ENCODE data around the gene ARHGEF7. TPM values are rescaled to one million over a fixed set of nuclear protein-coding genes. Genes with fewer than 3 reads are reported as not detected.

The ARHGEF7 gene
- total RNA-seq, 3 donors from 2014 or later, result 42.8 to 49.6 (median 45.1) TPM

DNA sequence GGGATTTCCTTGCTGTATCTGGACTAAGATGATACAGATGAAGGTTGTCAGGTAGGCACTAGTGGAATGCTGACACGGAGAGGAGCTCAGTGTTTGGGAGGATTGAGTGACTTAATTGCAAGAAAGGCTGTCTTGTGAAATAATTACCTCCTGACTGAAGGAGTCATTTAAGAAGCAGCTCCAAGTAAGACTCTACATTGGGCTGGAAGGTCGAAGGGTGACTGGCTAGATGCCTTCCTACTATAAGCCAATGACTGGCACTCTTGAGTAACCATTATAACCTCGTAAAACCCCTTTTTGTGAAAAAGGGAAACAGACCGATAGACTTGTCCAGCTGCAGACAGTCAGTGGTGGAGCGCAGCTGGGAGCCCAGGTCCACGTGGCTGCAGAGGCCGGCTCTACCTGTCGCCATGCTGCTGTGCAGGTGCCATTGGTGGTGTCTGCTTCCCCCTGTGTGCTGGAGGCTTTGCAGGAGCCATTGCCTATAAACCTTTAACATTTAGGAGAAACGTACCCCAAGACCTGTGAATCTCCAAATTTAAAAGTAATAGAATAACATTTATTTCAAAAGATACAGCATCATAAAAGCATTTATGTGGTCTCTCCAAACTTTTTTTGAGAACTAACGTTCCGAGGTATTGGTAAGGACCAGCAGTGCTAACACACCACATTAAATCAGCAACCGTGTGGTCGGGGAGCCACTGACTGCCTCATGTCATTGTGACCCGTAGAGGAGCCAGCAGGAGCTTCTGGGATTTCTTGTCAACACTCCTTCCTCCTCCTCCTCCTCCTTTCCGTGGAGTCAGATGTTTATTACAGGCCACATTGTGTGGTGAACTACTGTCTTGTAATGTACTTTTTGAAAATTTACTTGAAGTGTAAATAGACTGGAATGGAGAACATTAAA, 124.9 kb downstream of the ARHGEF7 start:
- H3K9me3 Mint-ChIP-seq, result no peaks in the 10 kb centered on the region
- no peaks in the 10 kb centered on the region for H3K27me3 Mint-ChIP-seq (ENCODE audit: low read depth)
- DNase-seq (no peak), ATAC-seq (no peak)
- H3K36me3 Mint-ChIP-seq (ENCODE audit: insufficient read depth), result peaks cover 34% of the 10 kb centered on the region
- peaks cover 5% of the 10 kb centered on the region for H3K4me1 Mint-ChIP-seq (ENCODE audit: low read depth)
- H3K4me3 Mint-ChIP-seq, result no peak overlapping the region

DNA sequence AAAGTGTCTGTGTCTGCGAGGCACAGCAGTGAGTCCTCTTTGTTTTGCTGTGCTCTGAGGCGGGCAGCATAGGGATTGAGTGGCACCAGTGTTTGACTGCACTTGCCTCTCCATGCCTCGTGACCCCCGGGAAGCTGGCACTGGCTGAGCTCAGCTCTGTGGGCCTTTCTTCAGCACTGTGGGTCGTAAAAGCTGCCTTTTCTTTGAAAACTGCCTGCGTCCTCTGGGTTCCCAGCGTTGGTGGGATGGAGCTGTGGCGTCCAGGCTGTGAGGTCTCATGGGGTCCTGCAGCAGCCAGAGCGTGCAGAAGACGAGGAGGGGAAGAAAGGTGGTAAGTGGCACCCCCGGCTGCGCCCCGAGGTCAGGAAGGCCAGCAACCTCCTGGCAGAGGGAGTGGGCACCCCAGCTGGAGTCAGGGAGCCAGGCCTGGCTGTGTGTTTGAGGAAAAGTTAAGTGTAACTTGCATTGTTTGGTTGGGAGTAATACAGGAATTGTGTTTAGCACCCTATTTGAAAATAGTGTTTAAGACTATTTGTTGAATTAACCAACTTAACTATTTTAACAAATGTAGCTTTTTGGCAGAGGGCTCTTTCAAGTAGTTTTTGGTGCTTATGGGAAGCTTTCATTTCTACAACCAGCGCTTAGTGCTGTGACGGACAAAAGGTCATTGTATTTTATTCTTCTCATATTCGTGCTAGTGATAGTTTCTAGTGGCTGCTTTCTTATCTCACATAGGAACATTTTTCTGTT, 126.1 kb downstream of the ARHGEF7 start:
- Mint-ChIP-seq H3K27me3 (ENCODE audit: low read depth) (no peaks in the 10 kb centered on the region), H3K4me1 (ENCODE audit: low read depth) (peaks cover 4% of the 10 kb centered on the region), H3K36me3 (ENCODE audit: insufficient read depth) (peaks cover 33% of the 10 kb centered on the region), H3K9me3 (no peaks in the 10 kb centered on the region), H3K4me3 (no peak overlapping the region)
- DNase-seq (no peak), ATAC-seq (no peak)

DNA sequence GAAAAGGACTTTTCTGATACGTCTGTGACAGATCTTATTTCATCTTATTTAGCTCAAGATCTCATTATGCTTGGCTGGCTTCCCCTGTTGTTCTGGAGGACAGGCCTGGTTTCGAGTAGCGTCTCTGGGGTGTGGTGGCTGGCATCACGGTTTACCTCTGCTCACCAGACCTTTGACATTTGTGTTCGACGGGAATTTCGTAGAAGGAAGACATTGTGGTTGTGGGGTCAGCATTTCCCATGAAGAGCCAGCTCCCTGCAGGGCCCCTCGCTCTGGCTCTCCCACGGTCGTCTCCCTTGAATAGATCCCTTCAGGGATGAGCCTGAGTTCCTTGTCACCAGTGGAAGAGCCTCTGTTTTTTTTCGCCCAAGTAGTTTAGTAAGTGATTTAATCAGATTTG, 126.8 kb downstream of the ARHGEF7 start:
- H3K9me3 Mint-ChIP-seq, result no peaks in the 10 kb centered on the region
- no peak for DNase-seq
- H3K4me1 Mint-ChIP-seq (ENCODE audit: low read depth), result peaks cover 3% of the 10 kb centered on the region
- ATAC-seq, result no peak
- peaks cover 35% of the 10 kb centered on the region for H3K36me3 Mint-ChIP-seq (ENCODE audit: insufficient read depth)
- H3K4me3 Mint-ChIP-seq, result no peak overlapping the region
- H3K27me3 Mint-ChIP-seq (ENCODE audit: low read depth), result no peaks in the 10 kb centered on the region

- ATAC-seq, result no peak
- no peaks in the 10 kb centered on the region for H3K9me3 Mint-ChIP-seq
- DNase-seq, result no peak
- peaks cover 36% of the 10 kb centered on the region for H3K36me3 Mint-ChIP-seq (ENCODE audit: insufficient read depth)
- no peak overlapping the region for H3K4me3 Mint-ChIP-seq
- no peaks in the 10 kb centered on the region for H3K27me3 Mint-ChIP-seq (ENCODE audit: low read depth)
- H3K4me1 Mint-ChIP-seq (ENCODE audit: low read depth), result peaks cover 3% of the 10 kb centered on the region
Observed at GRCh38 chr13:111242585-111242984, 127.5 kb downstream of the ARHGEF7 start.

DNA sequence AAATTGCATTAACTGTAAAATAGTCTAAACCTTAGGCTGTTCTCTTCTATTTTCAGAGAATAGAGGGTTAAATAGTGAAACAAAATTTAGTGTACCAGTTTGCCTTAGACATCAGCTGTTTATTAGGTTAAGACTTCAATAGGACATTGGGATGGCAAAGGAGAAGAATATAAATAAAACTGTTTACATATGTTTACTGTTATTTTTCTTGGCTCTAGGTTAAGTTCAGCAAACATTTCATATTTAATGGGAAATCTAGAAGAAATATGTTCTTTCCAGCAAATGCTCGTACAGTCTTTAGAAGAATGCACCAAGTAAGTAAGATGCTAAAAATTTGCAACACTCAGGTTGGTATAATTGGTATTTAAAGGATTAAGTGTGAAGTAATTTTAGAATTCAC, 128.9 kb downstream of the ARHGEF7 start:
- ATAC-seq (no peak), DNase-seq (no peak)
- Mint-ChIP-seq H3K4me3 (no peak overlapping the region), H3K4me1 (ENCODE audit: low read depth) (peaks cover 3% of the 10 kb centered on the region), H3K9me3 (no peaks in the 10 kb centered on the region), H3K36me3 (ENCODE audit: insufficient read depth) (peaks cover 47% of the 10 kb centered on the region), H3K27me3 (ENCODE audit: low read depth) (no peaks in the 10 kb centered on the region)

DNA sequence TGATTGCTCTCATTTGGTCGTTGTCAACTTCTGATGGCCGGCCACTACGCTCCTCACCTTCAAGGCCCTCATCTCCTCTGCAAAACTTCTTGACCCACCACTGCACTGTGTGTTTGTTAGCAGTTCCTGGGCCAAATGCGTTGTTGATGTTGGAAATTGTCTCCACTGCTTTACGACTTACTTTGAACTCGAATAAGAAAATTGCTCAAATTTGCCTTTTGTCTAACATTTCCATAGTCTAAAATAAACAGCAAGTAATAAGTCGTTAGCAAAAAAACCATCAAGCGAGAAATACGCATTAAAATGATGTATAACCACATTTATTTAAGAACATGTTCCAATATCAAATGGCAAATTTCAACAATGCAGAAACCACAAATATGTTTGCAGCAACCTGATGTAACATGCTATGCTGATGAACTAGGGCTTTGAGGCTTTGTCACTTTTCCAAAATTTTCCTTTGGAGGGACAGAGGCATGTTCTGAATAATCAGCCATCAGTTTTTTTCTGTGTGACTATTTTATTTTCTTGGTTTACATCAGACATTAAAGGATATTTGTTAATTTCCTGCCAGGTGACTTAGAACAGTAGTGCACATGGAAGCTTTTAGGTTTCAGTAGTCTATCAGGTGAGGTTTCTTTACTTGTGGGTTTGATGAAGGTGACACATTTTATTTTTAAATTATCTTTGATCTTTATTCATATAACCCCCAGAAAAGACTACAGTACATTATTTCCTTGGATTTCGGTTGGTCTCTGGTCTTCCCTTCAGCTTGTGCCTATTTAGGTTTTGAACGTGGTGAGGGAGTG, 130.7 kb downstream of the ARHGEF7 start:
- H3K36me3 Mint-ChIP-seq (ENCODE audit: insufficient read depth), result peaks cover 53% of the 10 kb centered on the region

DNA sequence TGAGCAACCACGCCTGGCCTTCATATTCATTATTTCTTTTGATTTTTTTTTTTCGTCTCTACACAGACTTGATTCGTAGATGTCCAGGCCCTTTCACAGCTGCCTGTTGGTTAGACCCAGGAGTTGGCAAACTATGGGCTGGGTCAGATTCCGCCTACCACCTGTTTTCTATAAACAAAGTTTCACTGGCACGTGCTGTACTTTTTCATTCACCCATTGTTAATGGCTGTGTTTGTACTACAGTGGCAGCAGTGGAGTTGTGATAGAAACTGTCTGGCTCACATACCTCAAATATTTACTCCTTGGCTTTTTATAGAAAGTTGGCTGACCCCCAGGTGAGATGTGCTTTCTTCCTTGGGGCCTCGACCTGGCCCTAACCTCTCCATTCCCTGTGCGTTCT, 132.4 kb downstream of the ARHGEF7 start:
- no peaks in the 10 kb centered on the region for H3K9me3 Mint-ChIP-seq
- no peaks in the 10 kb centered on the region for H3K27me3 Mint-ChIP-seq (ENCODE audit: low read depth)
- H3K4me3 Mint-ChIP-seq, result no peak overlapping the region
- H3K36me3 Mint-ChIP-seq (ENCODE audit: insufficient read depth), result peaks cover 60% of the 10 kb centered on the region
- no peak for DNase-seq
- no peak for ATAC-seq
- no peaks in the 10 kb centered on the region for H3K4me1 Mint-ChIP-seq (ENCODE audit: low read depth)

More for the DNA sequence above, 130.7 kb downstream of the ARHGEF7 start:
- no peak overlapping the region for H3K4me3 Mint-ChIP-seq
- peaks cover 3% of the 10 kb centered on the region for H3K4me1 Mint-ChIP-seq (ENCODE audit: low read depth)
- H3K27me3 Mint-ChIP-seq (ENCODE audit: low read depth), result no peaks in the 10 kb centered on the region
- ATAC-seq (no peak), DNase-seq (no peak)
- no peaks in the 10 kb centered on the region for H3K9me3 Mint-ChIP-seq

- Mint-ChIP-seq H3K4me3 (no peak overlapping the region), H3K36me3 (ENCODE audit: insufficient read depth) (peaks cover 66% of the 10 kb centered on the region), H3K9me3 (no peaks in the 10 kb centered on the region), H3K27me3 (ENCODE audit: low read depth) (no peaks in the 10 kb centered on the region), H3K4me1 (ENCODE audit: low read depth) (no peaks in the 10 kb centered on the region)
- no peak for ATAC-seq
- DNase-seq, result no peak
Observed at GRCh38 chr13:111248822-111249221, 133.7 kb downstream of the ARHGEF7 start.

DNA sequence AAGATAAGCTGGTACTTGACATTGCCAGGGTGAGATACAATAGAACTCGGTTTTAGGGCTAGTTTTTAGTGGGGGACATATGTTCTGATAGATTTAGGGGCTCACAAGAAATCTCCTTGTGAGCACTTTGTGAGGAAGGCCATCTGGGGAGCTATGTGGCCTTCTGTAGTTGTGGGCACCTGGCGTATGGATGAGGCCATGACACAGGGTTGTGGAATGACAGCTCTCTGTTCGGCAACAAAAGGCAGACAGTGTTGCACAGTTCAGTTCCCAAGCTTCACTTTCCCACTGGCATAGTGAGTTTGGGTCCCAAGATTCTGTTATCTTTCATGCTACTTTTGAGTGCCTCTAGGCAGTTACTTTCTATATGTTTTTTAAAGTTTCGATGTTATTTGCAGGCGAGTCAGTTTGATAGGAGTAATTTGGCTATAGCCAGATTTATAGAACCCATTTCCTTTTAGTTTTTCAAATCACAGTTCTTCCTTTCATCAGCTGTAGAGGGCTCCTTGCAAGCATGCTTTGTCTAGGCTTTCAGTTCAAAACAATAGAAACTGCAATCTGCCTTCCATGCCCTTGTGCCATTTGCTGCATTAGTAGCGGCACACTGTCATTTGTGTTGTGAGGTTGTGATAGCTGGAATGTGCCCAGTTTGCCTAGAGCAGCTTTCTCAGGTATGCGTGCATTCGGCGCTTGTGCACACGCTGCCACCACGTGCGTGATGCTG, 134.7 kb downstream of the ARHGEF7 start:
- no peaks in the 10 kb centered on the region for H3K4me1 Mint-ChIP-seq (ENCODE audit: low read depth)
- H3K9me3 Mint-ChIP-seq, result no peaks in the 10 kb centered on the region
- no peak overlapping the region for H3K4me3 Mint-ChIP-seq
- H3K27me3 Mint-ChIP-seq (ENCODE audit: low read depth), result no peaks in the 10 kb centered on the region
- ATAC-seq (no peak), DNase-seq (no peak)
- H3K36me3 Mint-ChIP-seq (ENCODE audit: insufficient read depth), result peaks cover 61% of the 10 kb centered on the region

GRCh38 chr13:111251646-111252445, 136.7 kb downstream of the ARHGEF7 start:
- no peaks in the 10 kb centered on the region for H3K27me3 Mint-ChIP-seq (ENCODE audit: low read depth)
- H3K4me1 Mint-ChIP-seq (ENCODE audit: low read depth), result peaks cover 2% of the 10 kb centered on the region
- H3K9me3 Mint-ChIP-seq, result no peaks in the 10 kb centered on the region
- H3K4me3 Mint-ChIP-seq, result no peak overlapping the region
- no peak for DNase-seq
- no peak for ATAC-seq
- peaks cover 62% of the 10 kb centered on the region for H3K36me3 Mint-ChIP-seq (ENCODE audit: insufficient read depth)

DNA sequence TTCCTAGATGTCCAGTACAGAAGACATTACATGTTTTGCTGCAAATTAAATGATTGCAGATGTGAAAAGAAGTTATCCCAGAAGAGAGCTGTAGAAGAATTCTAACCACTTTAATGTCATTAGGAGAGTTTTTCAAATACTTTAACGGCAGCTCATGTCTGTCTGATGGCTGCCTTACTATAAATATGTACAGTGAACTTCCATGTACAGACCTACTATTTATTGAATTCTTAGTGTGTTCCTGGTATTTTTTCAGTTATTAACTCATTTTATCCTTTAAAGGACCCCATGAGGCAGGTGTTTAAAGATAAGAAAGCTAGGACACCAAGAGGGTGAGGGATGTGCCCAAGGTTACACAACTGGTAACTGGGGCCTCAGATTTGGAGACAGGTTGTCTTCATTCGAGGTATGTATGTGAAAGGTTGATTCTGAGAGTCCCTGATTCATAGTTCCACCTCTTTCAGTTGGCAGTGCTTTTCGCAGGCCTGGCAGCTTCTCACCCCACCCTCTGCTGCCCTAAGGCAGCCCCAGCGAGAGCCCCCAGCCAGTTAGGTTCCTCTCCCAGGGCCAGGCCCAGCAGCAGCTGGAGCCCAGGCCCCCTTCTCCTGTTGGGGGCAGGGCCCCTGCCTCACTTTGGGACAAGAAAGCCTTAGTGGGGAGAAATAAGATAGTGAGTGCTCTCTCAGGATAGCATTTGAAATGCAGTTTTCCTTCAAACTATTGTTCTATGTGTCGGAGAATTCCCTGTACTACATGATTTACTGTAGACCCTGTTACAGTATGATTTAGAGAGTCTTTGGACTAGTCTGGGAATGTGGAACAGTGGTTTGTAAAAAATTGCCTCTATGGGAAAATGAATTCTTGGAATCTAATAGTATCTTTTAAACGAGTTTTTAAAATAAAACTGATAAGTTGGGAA, 137.6 kb downstream of the ARHGEF7 start:
- ATAC-seq (no peak), DNase-seq (no peak)
- no peaks in the 10 kb centered on the region for H3K9me3 Mint-ChIP-seq
- no peaks in the 10 kb centered on the region for H3K27me3 Mint-ChIP-seq (ENCODE audit: low read depth)
- peaks cover 2% of the 10 kb centered on the region for H3K4me1 Mint-ChIP-seq (ENCODE audit: low read depth)
- no peak overlapping the region for H3K4me3 Mint-ChIP-seq
- H3K36me3 Mint-ChIP-seq (ENCODE audit: insufficient read depth), result peaks cover 62% of the 10 kb centered on the region

GRCh38 chr13:111253365-111253872, 138.3 kb downstream of the ARHGEF7 start:
- Mint-ChIP-seq H3K9me3 (no peaks in the 10 kb centered on the region), H3K4me3 (no peak overlapping the region), H3K4me1 (ENCODE audit: low read depth) (peaks cover 2% of the 10 kb centered on the region), H3K27me3 (ENCODE audit: low read depth) (no peaks in the 10 kb centered on the region), H3K36me3 (ENCODE audit: insufficient read depth) (peaks cover 62% of the 10 kb centered on the region)
- ATAC-seq (no peak), DNase-seq (no peak)

Measured in activated T-cell treated with anti-CD3 and anti-CD28 coated beads, Interleukin-2, amount 50 U/mL, for 4 hours (primary cell).